Endothelial cell of umbilical vein (primary cell): ENCODE results near the gene CNPY3.

Experiments
- MYC ChIP-seq: IDR thresholded peaks from one replicate; pipeline ENCODE4 v1.6.1; 2011; ENCODE audit warnings: mild to moderate bottlenecking, low read depth, low read length
- POLR2A ChIP-seq: IDR thresholded peaks from 2 replicates; pipeline ENCODE4 v1.6.1; 2012; ENCODE audit warnings: low read depth, mild to moderate bottlenecking, control low read depth, low read length
- POLR2AphosphoS5 ChIP-seq: IDR thresholded peaks from 2 replicates; pipeline ENCODE4 v1.6.1; 2012; ENCODE audit warnings: low read depth, mild to moderate bottlenecking, control low read depth, low read length, moderate library complexity; ENCODE audit not compliant: insufficient read depth
- TF ChIP-seq, protein P1 (sequence below), 2 donors: IDR thresholded peaks; 1 replicate in 1 of 2; 2 replicates in 1 of 2; pipeline ENCODE4 v1.5.1; 2011; ENCODE audit warnings: low read length in 2 of 2, mild to moderate bottlenecking in 2 of 2, moderate library complexity in 2 of 2, control low read depth in 1 of 2, inconsistent platforms in 1 of 2, low read depth in 1 of 2; ENCODE audit not compliant: insufficient read depth in 1 of 2; ENCODE audit errors: extremely low read depth in 1 of 2

DNA sequence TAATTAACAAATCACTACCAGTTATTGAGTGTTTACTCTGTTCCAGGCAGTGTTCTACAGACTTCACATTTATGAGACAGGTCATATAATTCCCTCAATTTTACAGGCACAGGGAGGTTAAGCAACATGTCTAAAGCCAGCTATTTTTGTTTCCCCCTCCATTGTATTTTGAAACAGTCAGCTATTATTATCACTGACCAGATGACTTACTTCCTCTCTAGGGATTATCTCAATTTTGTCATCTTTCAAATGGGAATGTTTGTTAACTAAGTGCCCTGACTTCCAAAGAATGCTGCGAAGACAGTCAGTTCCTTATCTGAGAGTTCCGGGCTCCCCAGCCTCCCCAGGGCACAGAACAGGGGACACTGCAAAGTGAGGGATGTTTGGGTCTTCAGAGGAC, 5.6 kb upstream of the CNPY3 start:
- TF ChIP-seq, protein P1, sequence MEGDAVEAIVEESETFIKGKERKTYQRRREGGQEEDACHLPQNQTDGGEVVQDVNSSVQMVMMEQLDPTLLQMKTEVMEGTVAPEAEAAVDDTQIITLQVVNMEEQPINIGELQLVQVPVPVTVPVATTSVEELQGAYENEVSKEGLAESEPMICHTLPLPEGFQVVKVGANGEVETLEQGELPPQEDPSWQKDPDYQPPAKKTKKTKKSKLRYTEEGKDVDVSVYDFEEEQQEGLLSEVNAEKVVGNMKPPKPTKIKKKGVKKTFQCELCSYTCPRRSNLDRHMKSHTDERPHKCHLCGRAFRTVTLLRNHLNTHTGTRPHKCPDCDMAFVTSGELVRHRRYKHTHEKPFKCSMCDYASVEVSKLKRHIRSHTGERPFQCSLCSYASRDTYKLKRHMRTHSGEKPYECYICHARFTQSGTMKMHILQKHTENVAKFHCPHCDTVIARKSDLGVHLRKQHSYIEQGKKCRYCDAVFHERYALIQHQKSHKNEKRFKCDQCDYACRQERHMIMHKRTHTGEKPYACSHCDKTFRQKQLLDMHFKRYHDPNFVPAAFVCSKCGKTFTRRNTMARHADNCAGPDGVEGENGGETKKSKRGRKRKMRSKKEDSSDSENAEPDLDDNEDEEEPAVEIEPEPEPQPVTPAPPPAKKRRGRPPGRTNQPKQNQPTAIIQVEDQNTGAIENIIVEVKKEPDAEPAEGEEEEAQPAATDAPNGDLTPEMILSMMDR (IDR thresholded peaks at IDR 0.05; ENCODE audit: extremely low read depth in 1 of 2, insufficient read depth in 1 of 2, low read depth in 1 of 2, low read length in 2 of 2) = no peak
- no peak for TF ChIP-seq MYC
- TF ChIP-seq POLR2A = no peak
- no peak for TF ChIP-seq POLR2AphosphoS5
